Liver (tissue), 9 donors: Measurements from ENCODE around the gene MBNL2. TPM values are rescaled to one million over a fixed set of nuclear protein-coding genes. Genes with fewer than 3 reads are reported as not detected.
A peak's percentile ranks its signal among the peaks of the same experiment; 100 is the strongest.

Source experiments
- DNase-seq: peaks from one replicate; pipeline ENCODE4 v3.0.0-alpha.2; 2017; ENCODE audit warnings: low spot score
- H3K27ac ChIP-seq, 2 donors: one replicate each; pipeline ENCODE4 v1.7.0; 2013; ENCODE audit warnings: inconsistent platforms in 2 of 2, low read length in 2 of 2, control low read depth in 1 of 2, low read depth in 1 of 2, mild to moderate bottlenecking in 1 of 2
- H3K27me3 ChIP-seq, 4 donors: one replicate each; pipeline versions ENCODE4 v1.6.1 to v1.7.0; 2013; ENCODE audit warnings: low read length in 3 of 4, inconsistent platforms in 1 of 4, mild to moderate bottlenecking in 1 of 4, moderate library complexity in 1 of 4; ENCODE audit not compliant: control insufficient read depth in 4 of 4, insufficient read depth in 4 of 4
- H3K36me3 ChIP-seq, 4 donors: one replicate each; pipeline versions ENCODE4 v1.6.1 to v1.7.0; 2013; ENCODE audit warnings: low read length in 3 of 4, mild to moderate bottlenecking in 3 of 4, low read depth in 1 of 4, moderate library complexity in 1 of 4; ENCODE audit not compliant: control insufficient read depth in 4 of 4, insufficient read depth in 3 of 4
- H3K4me1 ChIP-seq, 4 donors: one replicate each; pipeline versions ENCODE4 v1.6.1 to v1.7.0; 2013; ENCODE audit warnings: low read length in 3 of 4, mild to moderate bottlenecking in 3 of 4, moderate library complexity in 1 of 4; ENCODE audit not compliant: control insufficient read depth in 4 of 4, insufficient read depth in 4 of 4
- H3K4me3 ChIP-seq, 3 donors: one replicate each; pipeline versions ENCODE4 v1.6.1 to v1.7.0; 2013; ENCODE audit warnings: low read length in 3 of 3, control low read depth in 1 of 3, low read depth in 1 of 3, mild to moderate bottlenecking in 1 of 3
- H3K9ac ChIP-seq, 2 donors: one replicate each; pipeline ENCODE4 v1.7.0; 2013; ENCODE audit warnings: low read length in 2 of 2, mild to moderate bottlenecking in 2 of 2, moderate library complexity in 2 of 2, control low read depth in 1 of 2, low read depth in 1 of 2
- H3K9me3 ChIP-seq, 4 donors: one replicate each; pipeline versions ENCODE4 v1.6.1 to v1.7.0; 2013; ENCODE audit warnings: low read length in 3 of 4; ENCODE audit not compliant: control insufficient read depth in 4 of 4
- EGR1 ChIP-seq, 2 donors: IDR thresholded peaks; 2 replicates each; pipeline ENCODE4 v1.6.1; 2016 to 2018; ENCODE audit warnings: antibody characterized with exemption in 2 of 2, low read depth in 2 of 2
- FOXA1 ChIP-seq: IDR thresholded peaks from 2 replicates; pipeline ENCODE4 v1.6.1; 2016; ENCODE audit warnings: antibody characterized with exemption
- FOXA2 ChIP-seq: IDR thresholded peaks from 2 replicates; pipeline ENCODE4 v1.6.1; 2016; ENCODE audit warnings: antibody characterized with exemption
- GABPA ChIP-seq, 2 donors: IDR thresholded peaks in 1 of 2; conservative IDR thresholded peaks in 1 of 2; 2 replicates each; pipeline ENCODE4 v1.6.1; 2016; ENCODE audit warnings: antibody characterized with exemption in 2 of 2, mild to moderate bottlenecking in 1 of 2, moderate library complexity in 1 of 2
- HNF4A ChIP-seq, 2 donors: conservative IDR thresholded peaks; 2 replicates each; pipeline ENCODE4 v1.6.1; 2016; ENCODE audit warnings: antibody characterized with exemption in 2 of 2, mild to moderate bottlenecking in 2 of 2
- NR2F2 ChIP-seq: IDR thresholded peaks from 2 replicates; pipeline ENCODE4 v1.6.1; 2016; ENCODE audit warnings: antibody characterized with exemption
- RAD21 ChIP-seq, 2 donors: IDR thresholded peaks; 2 replicates each; pipeline ENCODE4 v1.6.1; 2016; ENCODE audit warnings: antibody characterized with exemption in 2 of 2, mild to moderate bottlenecking in 2 of 2
- RXRA ChIP-seq, 2 donors: IDR thresholded peaks; 2 replicates each; pipeline ENCODE4 v1.6.1; 2017 to 2018; ENCODE audit warnings: antibody characterized with exemption in 2 of 2, mild to moderate bottlenecking in 1 of 2
- SP1 ChIP-seq: IDR thresholded peaks from 2 replicates; pipeline ENCODE4 v1.6.1; 2018; ENCODE audit warnings: antibody characterized with exemption, mild to moderate bottlenecking
- TAF1 ChIP-seq: conservative IDR thresholded peaks from 2 replicates; pipeline ENCODE4 v1.6.1; 2016; ENCODE audit warnings: antibody characterized with exemption, mild to moderate bottlenecking
- YY1 ChIP-seq: IDR thresholded peaks from 2 replicates; pipeline ENCODE4 v1.6.1; 2016; ENCODE audit warnings: antibody characterized with exemption, mild to moderate bottlenecking
- WGBS: extraction: QIAGEN DNeasy Blood & Tissue Kit; methylation state at CpG from one replicate; pipeline ENCODE4 v1.1.7; 2013; 5-methylcytosine and 5-hydroxymethylcytosine counted together
- polyA plus RNA-seq, 2 donors: library from polyadenylated mRNA; stranded (reverse) in 1 of 2; unstranded in 1 of 2; fragments of 200-250 nt in 1 of 2; fragments of >200 nt in 1 of 2; fragmentation: Nextera tagmentation in 1 of 2; extraction: Ambion mirVana in 1 of 2; gene quantifications; one replicate each; pipeline versions ENCODE4 v1.2.1 to v1.2.3, GENCODE V29; 2013 to 2015
- total RNA-seq, 2 donors: library from RNA; depleted of rRNA; stranded (reverse); fragments of >200 nt; gene quantifications; one replicate each; pipeline ENCODE4 v1.2.3, GENCODE V29; 2014
- TF ChIP-seq, protein P1 (sequence below): fragments of 150-350 bp; IDR thresholded peaks from 2 replicates; pipeline ENCODE4 v1.5.1; 2017; ENCODE audit warnings: improper control_type of control experiment, low read depth, low read length; ENCODE audit not compliant: missing input control
- TF ChIP-seq, protein P2 (sequence below): IDR thresholded peaks from 2 replicates; pipeline ENCODE4 v1.6.1; 2016; ENCODE audit warnings: antibody characterized with exemption
- TF ChIP-seq, protein P3 (sequence below): IDR thresholded peaks from 2 replicates; pipeline ENCODE4 v1.6.1; 2016; ENCODE audit warnings: antibody characterized with exemption
- TF ChIP-seq, protein P4 (sequence below): IDR thresholded peaks from 2 replicates; pipeline ENCODE4 v1.6.1; 2016; ENCODE audit warnings: antibody characterized with exemption
- TF ChIP-seq, protein P5 (sequence below): IDR thresholded peaks from 2 replicates; pipeline ENCODE4 v1.6.1; 2016; ENCODE audit warnings: antibody characterized with exemption, mild to moderate bottlenecking
- donor health status: healthy.
- donor health status: healthy.
- donor health status: healthy.
- donor health status: healthy.
- donor health status: healthy.

MBNL2 gene
- total and polyA plus RNA-seq, 4 donors, result 16.0 to 49.6 (median 36.8) TPM

DNA sequence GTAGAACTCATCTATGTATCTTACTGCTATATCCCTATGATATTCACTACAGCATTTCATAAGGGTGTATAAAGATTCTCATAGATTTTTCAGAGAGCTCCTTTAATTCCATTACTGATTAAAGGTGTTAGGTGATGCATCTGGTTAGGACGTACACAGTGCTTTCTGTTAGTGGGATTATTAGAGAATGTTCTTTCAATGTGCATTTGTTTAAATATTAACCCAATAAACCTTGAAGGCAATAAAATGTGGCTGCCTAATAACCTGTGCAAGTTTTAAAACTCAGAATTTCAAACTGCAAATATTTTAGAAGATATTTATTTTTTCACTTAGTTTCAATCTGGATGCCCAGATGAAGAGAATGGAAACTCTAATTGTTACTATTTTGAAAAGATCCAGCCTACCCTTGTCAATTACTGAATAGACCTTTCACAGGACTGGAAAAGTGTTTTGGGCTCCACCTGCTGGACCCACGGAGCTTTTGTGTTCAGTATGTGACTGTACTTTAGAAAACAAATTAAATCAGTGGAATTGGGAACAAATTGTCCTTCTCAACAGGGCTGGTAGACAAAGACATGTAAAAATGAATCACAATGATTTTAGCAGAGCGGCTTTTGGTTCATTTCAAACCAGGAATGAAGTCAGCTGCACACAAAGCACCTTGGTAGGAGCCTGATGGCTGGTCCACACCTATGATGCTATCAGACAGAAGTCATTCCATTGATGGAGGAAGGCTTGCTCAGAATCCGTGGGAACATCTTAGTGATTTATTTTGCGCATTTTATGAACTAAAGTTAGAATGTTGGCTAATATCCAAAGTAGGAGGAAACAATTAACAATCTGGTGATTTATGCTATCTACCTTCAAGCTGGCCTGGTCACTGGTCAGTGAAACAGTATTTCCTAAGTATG, 122.4 kb downstream of the MBNL2 start:
- TF ChIP-seq SP1 (peak; percentile 18), RAD21 (IDR thresholded peaks at IDR 0.05) (peak; percentile 90 to 91), YY1 (no peak)
- TF ChIP-seq, protein P1, sequence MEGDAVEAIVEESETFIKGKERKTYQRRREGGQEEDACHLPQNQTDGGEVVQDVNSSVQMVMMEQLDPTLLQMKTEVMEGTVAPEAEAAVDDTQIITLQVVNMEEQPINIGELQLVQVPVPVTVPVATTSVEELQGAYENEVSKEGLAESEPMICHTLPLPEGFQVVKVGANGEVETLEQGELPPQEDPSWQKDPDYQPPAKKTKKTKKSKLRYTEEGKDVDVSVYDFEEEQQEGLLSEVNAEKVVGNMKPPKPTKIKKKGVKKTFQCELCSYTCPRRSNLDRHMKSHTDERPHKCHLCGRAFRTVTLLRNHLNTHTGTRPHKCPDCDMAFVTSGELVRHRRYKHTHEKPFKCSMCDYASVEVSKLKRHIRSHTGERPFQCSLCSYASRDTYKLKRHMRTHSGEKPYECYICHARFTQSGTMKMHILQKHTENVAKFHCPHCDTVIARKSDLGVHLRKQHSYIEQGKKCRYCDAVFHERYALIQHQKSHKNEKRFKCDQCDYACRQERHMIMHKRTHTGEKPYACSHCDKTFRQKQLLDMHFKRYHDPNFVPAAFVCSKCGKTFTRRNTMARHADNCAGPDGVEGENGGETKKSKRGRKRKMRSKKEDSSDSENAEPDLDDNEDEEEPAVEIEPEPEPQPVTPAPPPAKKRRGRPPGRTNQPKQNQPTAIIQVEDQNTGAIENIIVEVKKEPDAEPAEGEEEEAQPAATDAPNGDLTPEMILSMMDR, result peak; percentile 68
- Histone ChIP-seq H3K9ac (no peak overlapping the region), H3K27me3 (no peaks in the 10 kb centered on the region), H3K27ac (peak overlapping the region in 1 of 2 donors; percentile 38), H3K4me1 (peaks cover 3 to 26% (median 18%) of the 10 kb centered on the region in 4 donors), H3K36me3 (peaks cover 9 to 40% (median 29%) of the 10 kb centered on the region in 4 donors), H3K9me3 (no peaks in the 10 kb centered on the region), H3K4me3 (no peak overlapping the region)
- 44% methylated on average over 5 of the region's 5 CpGs for WGBS
- DNase-seq, result no peak

DNA sequence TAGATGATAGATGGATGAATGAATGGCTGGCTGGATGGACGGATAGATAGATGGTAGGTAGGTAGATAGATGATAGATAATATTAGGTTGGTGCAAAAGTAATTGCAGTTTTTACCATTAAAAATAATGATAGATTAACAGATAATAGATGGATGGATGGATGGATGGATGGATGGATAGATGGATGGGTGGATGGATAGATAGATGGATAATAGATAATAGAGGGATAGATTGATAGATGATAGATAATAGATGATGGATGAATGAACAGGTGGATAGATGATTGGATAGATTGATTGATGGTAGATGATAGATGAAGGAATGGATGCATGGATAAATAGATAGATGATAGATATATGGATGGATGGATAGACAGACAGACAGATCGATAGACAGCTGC, 124.0 kb downstream of the MBNL2 start:
- 95% methylated on average over 2 of the region's 2 CpGs for WGBS
- no peak overlapping the region for H3K4me3 ChIP-seq
- TF ChIP-seq NR2F2 (no peak), EGR1 (IDR thresholded peaks at IDR 0.05; ENCODE audit: low read depth in 2 of 2) (no peak), RXRA (IDR thresholded peaks at IDR 0.05) (no peak), FOXA1 (no peak), RAD21 (IDR thresholded peaks at IDR 0.05) (no peak), TAF1 (no peak), FOXA2 (no peak), GABPA (IDR thresholded peaks at IDR 0.05 in 1 of 2, conservative IDR thresholded peaks at IDR 0.05 in 1 of 2) (no peak), HNF4A (conservative IDR thresholded peaks at IDR 0.05) (no peak)
- TF ChIP-seq, protein P2, sequence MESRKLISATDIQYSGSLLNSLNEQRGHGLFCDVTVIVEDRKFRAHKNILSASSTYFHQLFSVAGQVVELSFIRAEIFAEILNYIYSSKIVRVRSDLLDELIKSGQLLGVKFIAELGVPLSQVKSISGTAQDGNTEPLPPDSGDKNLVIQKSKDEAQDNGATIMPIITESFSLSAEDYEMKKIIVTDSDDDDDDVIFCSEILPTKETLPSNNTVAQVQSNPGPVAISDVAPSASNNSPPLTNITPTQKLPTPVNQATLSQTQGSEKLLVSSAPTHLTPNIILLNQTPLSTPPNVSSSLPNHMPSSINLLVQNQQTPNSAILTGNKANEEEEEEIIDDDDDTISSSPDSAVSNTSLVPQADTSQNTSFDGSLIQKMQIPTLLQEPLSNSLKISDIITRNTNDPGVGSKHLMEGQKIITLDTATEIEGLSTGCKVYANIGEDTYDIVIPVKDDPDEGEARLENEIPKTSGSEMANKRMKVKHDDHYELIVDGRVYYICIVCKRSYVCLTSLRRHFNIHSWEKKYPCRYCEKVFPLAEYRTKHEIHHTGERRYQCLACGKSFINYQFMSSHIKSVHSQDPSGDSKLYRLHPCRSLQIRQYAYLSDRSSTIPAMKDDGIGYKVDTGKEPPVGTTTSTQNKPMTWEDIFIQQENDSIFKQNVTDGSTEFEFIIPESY, result no peak
- TF ChIP-seq, protein P1, result no peak
- TF ChIP-seq, protein P3, sequence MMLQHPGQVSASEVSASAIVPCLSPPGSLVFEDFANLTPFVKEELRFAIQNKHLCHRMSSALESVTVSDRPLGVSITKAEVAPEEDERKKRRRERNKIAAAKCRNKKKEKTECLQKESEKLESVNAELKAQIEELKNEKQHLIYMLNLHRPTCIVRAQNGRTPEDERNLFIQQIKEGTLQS, result no peak
- TF ChIP-seq, protein P4, sequence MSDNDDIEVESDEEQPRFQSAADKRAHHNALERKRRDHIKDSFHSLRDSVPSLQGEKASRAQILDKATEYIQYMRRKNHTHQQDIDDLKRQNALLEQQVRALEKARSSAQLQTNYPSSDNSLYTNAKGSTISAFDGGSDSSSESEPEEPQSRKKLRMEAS, result no peak
- TF ChIP-seq, protein P5, sequence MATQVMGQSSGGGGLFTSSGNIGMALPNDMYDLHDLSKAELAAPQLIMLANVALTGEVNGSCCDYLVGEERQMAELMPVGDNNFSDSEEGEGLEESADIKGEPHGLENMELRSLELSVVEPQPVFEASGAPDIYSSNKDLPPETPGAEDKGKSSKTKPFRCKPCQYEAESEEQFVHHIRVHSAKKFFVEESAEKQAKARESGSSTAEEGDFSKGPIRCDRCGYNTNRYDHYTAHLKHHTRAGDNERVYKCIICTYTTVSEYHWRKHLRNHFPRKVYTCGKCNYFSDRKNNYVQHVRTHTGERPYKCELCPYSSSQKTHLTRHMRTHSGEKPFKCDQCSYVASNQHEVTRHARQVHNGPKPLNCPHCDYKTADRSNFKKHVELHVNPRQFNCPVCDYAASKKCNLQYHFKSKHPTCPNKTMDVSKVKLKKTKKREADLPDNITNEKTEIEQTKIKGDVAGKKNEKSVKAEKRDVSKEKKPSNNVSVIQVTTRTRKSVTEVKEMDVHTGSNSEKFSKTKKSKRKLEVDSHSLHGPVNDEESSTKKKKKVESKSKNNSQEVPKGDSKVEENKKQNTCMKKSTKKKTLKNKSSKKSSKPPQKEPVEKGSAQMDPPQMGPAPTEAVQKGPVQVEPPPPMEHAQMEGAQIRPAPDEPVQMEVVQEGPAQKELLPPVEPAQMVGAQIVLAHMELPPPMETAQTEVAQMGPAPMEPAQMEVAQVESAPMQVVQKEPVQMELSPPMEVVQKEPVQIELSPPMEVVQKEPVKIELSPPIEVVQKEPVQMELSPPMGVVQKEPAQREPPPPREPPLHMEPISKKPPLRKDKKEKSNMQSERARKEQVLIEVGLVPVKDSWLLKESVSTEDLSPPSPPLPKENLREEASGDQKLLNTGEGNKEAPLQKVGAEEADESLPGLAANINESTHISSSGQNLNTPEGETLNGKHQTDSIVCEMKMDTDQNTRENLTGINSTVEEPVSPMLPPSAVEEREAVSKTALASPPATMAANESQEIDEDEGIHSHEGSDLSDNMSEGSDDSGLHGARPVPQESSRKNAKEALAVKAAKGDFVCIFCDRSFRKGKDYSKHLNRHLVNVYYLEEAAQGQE, result no peak
- no peak overlapping the region for H3K9ac ChIP-seq
- H3K27ac ChIP-seq, result no peak overlapping the region
- peaks cover 3 to 24% (median 18%) of the 10 kb centered on the region in 4 donors for H3K4me1 ChIP-seq
- no peaks in the 10 kb centered on the region for H3K9me3 ChIP-seq
- H3K36me3 ChIP-seq, result peaks cover 9 to 50% (median 42%) of the 10 kb centered on the region in 4 donors
- no peak for DNase-seq
- no peaks in the 10 kb centered on the region for H3K27me3 ChIP-seq
